ENCODE measurements around the gene GPR35.

GPR35 gene

GRCh38 chr2:240579071-240579762 is 46.1 kb upstream of the GPR35 start:
- in situ Hi-C loops (cut with MboI; ENCODE audit: low sequenced_read_pairs, unreplicated experiment) = no loop called here
- TF ChIP-seq CTCF (IDR thresholded peaks at IDR 0.05; ENCODE audit: borderline replicate concordance, control extremely low read depth, extremely low read depth, insufficient read depth, missing control alignments) = no peak
- no peak for DNase-seq (ENCODE audit: low spot score)

GRCh38 chr2:240579771-240580614 is 45.3 kb upstream of the GPR35 start:
- in situ Hi-C loops (cut with MboI; ENCODE audit: low sequenced_read_pairs, unreplicated experiment) = no loop called here
- TF ChIP-seq CTCF (IDR thresholded peaks at IDR 0.05; ENCODE audit: borderline replicate concordance, control extremely low read depth, extremely low read depth, insufficient read depth, missing control alignments) = peak; percentile 68
- DNase-seq (ENCODE audit: low spot score) = peak; percentile 69

- in situ Hi-C loops (cut with MboI; ENCODE audit: low sequenced_read_pairs, unreplicated experiment) = no loop called here
- DNase-seq (ENCODE audit: low spot score) = no peak
- TF ChIP-seq CTCF (IDR thresholded peaks at IDR 0.05; ENCODE audit: borderline replicate concordance, control extremely low read depth, extremely low read depth, insufficient read depth, missing control alignments) = no peak
Measured at GRCh38 chr2:240581811-240582210, 43.5 kb upstream of the GPR35 start.

GRCh38 chr2:240582781-240583180 is 42.5 kb upstream of the GPR35 start:
- no peak for DNase-seq (ENCODE audit: low spot score)
- in situ Hi-C loops (cut with MboI; ENCODE audit: low sequenced_read_pairs, unreplicated experiment) = no loop called here
- TF ChIP-seq CTCF (IDR thresholded peaks at IDR 0.05; ENCODE audit: borderline replicate concordance, control extremely low read depth, extremely low read depth, insufficient read depth, missing control alignments) = no peak

GRCh38 chr2:240583774-240584173 is 41.5 kb upstream of the GPR35 start:
- no peak for TF ChIP-seq CTCF (IDR thresholded peaks at IDR 0.05; ENCODE audit: borderline replicate concordance, control extremely low read depth, extremely low read depth, insufficient read depth, missing control alignments)
- in situ Hi-C loops (cut with MboI; ENCODE audit: low sequenced_read_pairs, unreplicated experiment) = no loop called here
- no peak for DNase-seq (ENCODE audit: low spot score)

GRCh38 chr2:240584486-240585031 is 40.7 kb upstream of the GPR35 start:
- DNase-seq (ENCODE audit: low spot score) = peak; percentile 82
- no peak for TF ChIP-seq CTCF (IDR thresholded peaks at IDR 0.05; ENCODE audit: borderline replicate concordance, control extremely low read depth, extremely low read depth, insufficient read depth, missing control alignments)
- in situ Hi-C loops (cut with MboI; ENCODE audit: low sequenced_read_pairs, unreplicated experiment) = no loop called here
